Iris pigment epithelial cell (primary cell): ENCODE results near the gene C16orf86.

ENCODE experiments used
- DNase-seq: peaks from one replicate; pipeline ENCODE4 v3.0.0-alpha.2; 2011; ENCODE audit warnings: low read depth

C16orf86 gene

GRCh38 chr16:67667453-67667816, 821 bp downstream of the C16orf86 start:
- DNase-seq, result no peak

GRCh38 chr16:67667817-67668494, 1.3 kb downstream of the C16orf86 start:
- DNase-seq, result peak; percentile 87

- DNase-seq, result no peak
Measured at GRCh38 chr16:67668495-67669157, 2.0 kb downstream of the C16orf86 start.

GRCh38 chr16:67669499-67670101, 3.0 kb downstream of the C16orf86 start:
- DNase-seq, result no peak

GRCh38 chr16:67672306-67672705, 5.7 kb downstream of the C16orf86 start:
- no peak for DNase-seq

- peak; percentile 69 for DNase-seq
Measured at GRCh38 chr16:67672739-67673662, 6.4 kb downstream of the C16orf86 start.

GRCh38 chr16:67673712-67674580, 7.3 kb downstream of the C16orf86 start:
- no peak for DNase-seq

GRCh38 chr16:67674851-67675578, 8.4 kb downstream of the C16orf86 start:
- DNase-seq, result no peak

GRCh38 chr16:67675579-67675935, 8.9 kb downstream of the C16orf86 start:
- DNase-seq, result no peak

- no peak for DNase-seq
Measured at GRCh38 chr16:67675999-67676398, 9.4 kb downstream of the C16orf86 start.

- no peak for DNase-seq
Measured at GRCh38 chr16:67676516-67676915, 9.9 kb downstream of the C16orf86 start.

- no peak for DNase-seq
Measured at GRCh38 chr16:67676939-67677338, 10.3 kb downstream of the C16orf86 start.

- DNase-seq, result no peak
Measured at GRCh38 chr16:67677712-67678111, 11.1 kb downstream of the C16orf86 start.

GRCh38 chr16:67678354-67679023, 11.9 kb downstream of the C16orf86 start:
- DNase-seq, result no peak

- DNase-seq, result no peak
Measured at GRCh38 chr16:67679935-67680897, 13.6 kb downstream of the C16orf86 start.

GRCh38 chr16:67683767-67684166, 17.2 kb downstream of the C16orf86 start:
- no peak for DNase-seq

GRCh38 chr16:67685388-67686112, 18.9 kb downstream of the C16orf86 start:
- DNase-seq, result no peak
